ENCODE measurements around the gene CNPPD1. TPM values are rescaled to one million over a fixed set of nuclear protein-coding genes. Genes with fewer than 3 reads are reported as not detected.

Gene CNPPD1
- total RNA-seq, 1 experiment from 2014 or later: 32.8 TPM

- TF ChIP-seq AFF4 (CRISPR knock-in tag; IDR thresholded peaks at IDR 0.05; ENCODE audit: borderline replicate concordance): no peak
- TF ChIP-seq FOXP4 (CRISPR knock-in tag; IDR thresholded peaks at IDR 0.05): no peak
- no peak for TF ChIP-seq IRF1 (CRISPR knock-in tag; IDR thresholded peaks at IDR 0.05)
- TF ChIP-seq ZNF416 (CRISPR knock-in tag; IDR thresholded peaks at IDR 0.05): no peak
- TF ChIP-seq ZNF317 (CRISPR knock-in tag; IDR thresholded peaks at IDR 0.05; ENCODE audit: borderline replicate concordance, low read depth): no peak
- TF ChIP-seq ARID4B (CRISPR knock-in tag; IDR thresholded peaks at IDR 0.05; ENCODE audit: borderline replicate concordance): no peak
- no peak for TF ChIP-seq PRDM15 (CRISPR knock-in tag; IDR thresholded peaks at IDR 0.05)
- no peak for TF ChIP-seq GTF2I (CRISPR knock-in tag; conservative IDR thresholded peaks at IDR 0.05)
- no peak for TF ChIP-seq ZNF671 (CRISPR knock-in tag; IDR thresholded peaks at IDR 0.05)
Observed at GRCh38 chr2:219186754-219187456, 10.2 kb upstream of the CNPPD1 start (continued).

GRCh38 chr2:219184121-219184520, 7.4 kb upstream of the CNPPD1 start:
- ATAC-seq: no peak
- peaks cover 27% of the 10 kb centered on the region for H3K36me3 Mint-ChIP-seq
- no peaks in the 10 kb centered on the region for H3K9me3 Mint-ChIP-seq
- DNase-seq (ENCODE audit: low spot score): no peak
- POLR2A ChIA-PET: no interaction called here
- H3K4me3 Mint-ChIP-seq: no peak overlapping the region
- H3K27me3 Mint-ChIP-seq (ENCODE audit: low read depth): no peaks in the 10 kb centered on the region
- H3K27ac Mint-ChIP-seq: no peak overlapping the region
- CTCF ChIA-PET: no interaction called here
- H3K4me1 Mint-ChIP-seq: peaks cover 3% of the 10 kb centered on the region
- TF ChIP-seq STAT6 (CRISPR knock-in tag; conservative IDR thresholded peaks at IDR 0.05; ENCODE audit: low read depth) (no peak), GABPB1 (CRISPR knock-in tag; IDR thresholded peaks at IDR 0.05) (no peak), FOXK1 (CRISPR knock-in tag; IDR thresholded peaks at IDR 0.05) (no peak), ATF1 (CRISPR knock-in tag; IDR thresholded peaks at IDR 0.05) (no peak), NR2C2 (CRISPR knock-in tag; IDR thresholded peaks at IDR 0.05) (no peak), ZNF281 (CRISPR knock-in tag; IDR thresholded peaks at IDR 0.05) (no peak)
